Stomach smooth muscle (tissue), 2 donors: ENCODE results near the gene ARPIN.
"Not testable (repeated sequence)": the region's sequence is repeated elsewhere in the genome, so short reads cannot be mapped to it uniquely, and the experiment has no call there.

Experiments used
- H3K27ac ChIP-seq: one replicate; pipeline ENCODE4 v1.7.0; 2013; ENCODE audit warnings: mild to moderate bottlenecking, low read length, inconsistent platforms
- H3K27me3 ChIP-seq, 2 donors: one replicate each; pipeline ENCODE4 v1.7.0; 2013; ENCODE audit warnings: low read length in 2 of 2; ENCODE audit not compliant: insufficient read depth in 2 of 2, control insufficient read depth in 1 of 2
- H3K36me3 ChIP-seq, 2 donors: one replicate each; pipeline ENCODE4 v1.7.0; 2013; ENCODE audit warnings: low read length in 2 of 2; ENCODE audit not compliant: control insufficient read depth in 2 of 2, insufficient read depth in 2 of 2
- H3K4me1 ChIP-seq: one replicate; pipeline ENCODE4 v1.7.0; 2013; ENCODE audit warnings: low read length; ENCODE audit not compliant: control insufficient read depth, insufficient read depth
- H3K4me3 ChIP-seq, 2 donors: one replicate each; pipeline ENCODE4 v1.7.0; 2013; ENCODE audit warnings: low read length in 2 of 2
- H3K9ac ChIP-seq, 2 donors: one replicate each; pipeline ENCODE4 v1.7.0; 2013; ENCODE audit warnings: low read length in 2 of 2, mild to moderate bottlenecking in 1 of 2
- H3K9me3 ChIP-seq, 2 donors: one replicate each; pipeline ENCODE4 v1.7.0; 2013; ENCODE audit warnings: low read length in 2 of 2; ENCODE audit not compliant: control insufficient read depth in 2 of 2
- donor health status: healthy.
- donor health status: Pancreatic carcinoma.

Gene ARPIN

GRCh38 chr15:89877083-89877425 is 35.7 kb downstream of the ARPIN start:
- H3K9ac ChIP-seq = no peak overlapping the region
- peaks cover 16 to 23% of the 10 kb centered on the region in 2 donors for H3K36me3 ChIP-seq
- H3K27ac ChIP-seq = no peak overlapping the region

DNA sequence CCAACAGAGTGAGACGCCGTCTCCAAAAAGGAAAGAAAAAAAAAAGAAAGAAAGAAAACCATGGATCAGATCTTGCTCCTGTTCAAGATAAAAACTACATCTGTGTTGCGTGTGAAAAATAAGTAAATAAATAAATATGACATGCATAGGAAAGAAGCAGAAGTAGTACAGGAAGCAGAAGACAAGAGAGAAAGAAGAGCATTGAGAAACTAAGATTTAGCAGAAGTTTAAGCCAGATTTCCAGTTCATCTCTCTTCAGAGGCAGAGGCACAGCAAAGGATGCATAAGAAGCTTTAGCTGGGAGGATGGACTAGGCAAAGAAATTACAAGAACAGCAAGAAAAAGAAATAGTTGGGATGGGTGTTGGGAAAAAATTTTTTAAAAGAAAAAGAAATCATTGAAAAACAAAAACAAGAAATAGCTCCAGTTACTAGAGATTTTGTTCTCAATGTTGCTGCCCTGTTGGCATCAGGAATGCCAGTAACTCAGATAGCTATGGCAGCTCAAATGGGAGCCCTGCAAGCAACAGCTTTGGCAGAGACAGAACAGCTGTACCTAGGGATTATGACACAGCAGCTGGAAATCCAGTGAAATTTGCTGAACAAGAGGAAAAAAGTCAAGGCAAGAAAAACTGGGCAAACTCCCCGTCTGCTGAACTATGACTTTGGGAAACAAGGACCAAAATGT is 36.2 kb downstream of the ARPIN start:
- Histone ChIP-seq H3K36me3 (peaks cover 16 to 23% of the 10 kb centered on the region in 2 donors), H3K27me3 (no peaks in the 10 kb centered on the region), H3K9me3 (no peaks in the 10 kb centered on the region), H3K4me1 (no peaks in the 10 kb centered on the region), H3K9ac (no peak overlapping the region), H3K4me3 (no peak overlapping the region), H3K27ac (no peak overlapping the region)

More at GRCh38 chr15:89877083-89877425, 35.7 kb downstream of the ARPIN start:
- Histone ChIP-seq H3K4me1 (no peaks in the 10 kb centered on the region), H3K27me3 (no peaks in the 10 kb centered on the region), H3K9me3 (no peaks in the 10 kb centered on the region), H3K4me3 (no peak overlapping the region)

DNA sequence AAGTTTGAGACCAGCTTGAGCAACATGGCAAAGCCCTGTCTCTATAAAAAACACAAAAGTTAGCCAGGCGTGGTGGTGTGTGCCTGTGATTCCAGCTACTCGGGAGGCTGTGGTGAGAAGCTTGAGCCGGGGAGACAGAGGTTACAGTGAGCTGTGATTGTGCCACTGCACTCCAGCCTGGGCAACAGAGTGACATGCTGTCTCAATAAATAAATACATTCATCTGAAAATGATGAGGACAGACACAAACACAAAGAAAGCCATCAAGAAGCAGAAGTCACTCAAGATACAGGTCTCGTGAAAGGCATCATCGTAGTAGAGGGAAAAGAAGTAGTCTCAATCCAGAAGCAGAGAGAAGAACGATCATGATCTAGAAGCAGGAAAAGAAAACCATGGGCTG is 37.0 kb downstream of the ARPIN start:
- no peaks in the 10 kb centered on the region for H3K9me3 ChIP-seq
- H3K4me3 ChIP-seq = no peak overlapping the region
- H3K27ac ChIP-seq = no peak overlapping the region
- no peaks in the 10 kb centered on the region for H3K27me3 ChIP-seq
- H3K36me3 ChIP-seq = peaks cover 15 to 26% of the 10 kb centered on the region in 2 donors
- H3K9ac ChIP-seq = no peak overlapping the region
- no peaks in the 10 kb centered on the region for H3K4me1 ChIP-seq

DNA sequence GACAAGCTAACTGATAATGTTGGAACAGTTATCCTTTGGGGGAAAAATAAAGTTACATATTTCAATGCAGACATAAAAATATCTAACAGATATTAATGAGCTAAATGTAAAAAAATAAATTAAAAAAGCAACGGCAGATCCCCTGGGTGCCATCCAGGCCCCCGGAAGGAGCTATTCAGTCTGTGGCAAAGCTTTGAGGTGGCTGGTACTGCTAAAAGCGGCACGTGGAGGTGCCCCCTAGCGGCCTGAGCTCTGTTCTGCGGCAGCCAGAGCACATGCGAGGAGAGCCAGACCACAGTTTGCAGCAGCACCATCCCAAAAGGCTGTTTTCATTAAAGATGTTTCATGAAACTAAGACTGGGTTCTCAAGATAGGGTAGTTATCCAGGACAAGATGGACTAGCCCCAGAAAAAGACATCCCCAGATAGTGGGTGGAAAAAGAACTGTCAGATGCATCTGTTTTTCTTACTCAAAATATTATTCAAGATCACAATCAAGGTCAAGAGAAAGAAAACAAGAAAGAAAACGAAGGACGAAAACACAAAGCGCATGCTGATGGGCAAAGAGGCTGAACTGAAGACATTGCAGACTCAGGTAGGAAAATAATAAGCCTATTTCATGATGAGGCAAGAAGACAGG is 37.7 kb downstream of the ARPIN start:
- Histone ChIP-seq H3K4me3 (no peak overlapping the region), H3K4me1 (no peaks in the 10 kb centered on the region), H3K27me3 (no peaks in the 10 kb centered on the region), H3K36me3 (peaks cover 22 to 33% of the 10 kb centered on the region in 2 donors), H3K27ac (no peak overlapping the region), H3K9ac (no peak overlapping the region), H3K9me3 (no peaks in the 10 kb centered on the region)

DNA sequence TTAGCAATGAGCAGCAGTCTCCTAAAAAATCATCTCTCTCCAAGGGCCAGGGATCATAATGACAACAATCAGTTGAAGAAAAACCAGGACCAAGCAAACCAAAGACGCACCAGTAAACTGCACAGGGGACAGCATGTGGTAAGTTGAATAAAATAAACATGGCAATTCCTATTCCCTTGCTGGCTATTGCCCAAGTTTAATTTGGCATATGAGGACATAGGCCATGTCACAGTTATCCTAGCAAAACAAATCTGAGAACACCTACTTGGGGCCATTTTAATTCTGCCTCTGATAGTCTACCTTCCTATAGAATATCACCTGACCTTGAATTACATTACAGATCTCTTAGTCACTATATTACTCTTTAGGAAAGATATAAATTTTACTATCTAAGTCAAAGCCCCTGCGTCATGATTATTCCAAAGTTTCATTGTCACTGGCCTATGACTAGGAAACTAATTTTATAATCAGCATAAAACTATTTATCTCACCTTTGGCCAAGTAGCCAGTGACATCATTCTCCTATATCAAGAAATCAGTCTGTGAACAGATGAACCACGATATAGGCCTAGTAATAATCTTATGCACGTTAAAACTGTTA is 42.0 kb downstream of the ARPIN start:
- no peak overlapping the region for H3K9ac ChIP-seq
- no peaks in the 10 kb centered on the region for H3K27me3 ChIP-seq
- no peak overlapping the region for H3K27ac ChIP-seq
- H3K4me3 ChIP-seq = no peak overlapping the region
- H3K36me3 ChIP-seq = peaks cover 22 to 24% of the 10 kb centered on the region in 2 donors
- no peaks in the 10 kb centered on the region for H3K9me3 ChIP-seq
- H3K4me1 ChIP-seq = no peaks in the 10 kb centered on the region

- H3K9ac ChIP-seq = no peak overlapping the region
- H3K9me3 ChIP-seq = no peaks in the 10 kb centered on the region
- no peak overlapping the region for H3K4me3 ChIP-seq
- H3K27ac ChIP-seq = no peak overlapping the region
- peaks cover 20 to 22% of the 10 kb centered on the region in 2 donors for H3K36me3 ChIP-seq
- no peaks in the 10 kb centered on the region for H3K4me1 ChIP-seq
- no peaks in the 10 kb centered on the region for H3K27me3 ChIP-seq
Measured at GRCh38 chr15:89870006-89870405, 42.7 kb downstream of the ARPIN start.

DNA sequence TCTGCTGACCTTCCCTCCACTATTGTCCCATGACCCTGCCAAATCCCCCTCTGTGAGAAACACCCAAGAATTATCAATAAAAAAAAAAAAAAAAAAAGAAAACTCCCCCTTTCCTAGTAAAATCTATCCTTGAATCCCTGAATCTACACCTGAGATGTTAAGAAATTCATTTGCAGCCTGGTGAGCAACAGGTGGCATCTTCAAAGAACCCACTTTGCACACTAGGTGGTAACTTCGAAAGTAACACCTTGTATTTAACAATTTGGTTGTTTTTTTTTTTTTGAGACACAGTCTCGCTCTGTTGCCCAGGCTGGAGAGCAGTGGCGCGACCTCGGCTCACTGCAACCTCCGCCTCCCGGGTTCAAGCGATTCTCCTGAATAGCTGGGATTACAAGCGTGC is 43.3 kb downstream of the ARPIN start:
- not testable (repeated sequence) for H3K27me3 ChIP-seq, H3K4me3 ChIP-seq, H3K9ac ChIP-seq, H3K9me3 ChIP-seq, H3K27ac ChIP-seq, H3K4me1 ChIP-seq
- peaks cover 20 to 22% of the 10 kb centered on the region in 2 donors for H3K36me3 ChIP-seq

- H3K4me3 ChIP-seq = no peak overlapping the region
Measured at GRCh38 chr15:89864958-89865739, 47.6 kb downstream of the ARPIN start.

GRCh38 chr15:89863918-89864317 is 48.8 kb downstream of the ARPIN start:
- Histone ChIP-seq H3K9me3 (no peaks in the 10 kb centered on the region), H3K36me3 (peaks cover 20 to 24% of the 10 kb centered on the region in 2 donors), H3K4me1 (no peaks in the 10 kb centered on the region), H3K27me3 (no peaks in the 10 kb centered on the region), H3K9ac (no peak overlapping the region), H3K27ac (no peak overlapping the region), H3K4me3 (no peak overlapping the region)

More at GRCh38 chr15:89864958-89865739, 47.6 kb downstream of the ARPIN start:
- Histone ChIP-seq H3K9ac (no peak overlapping the region), H3K9me3 (no peaks in the 10 kb centered on the region), H3K36me3 (peaks cover 20 to 25% of the 10 kb centered on the region in 2 donors), H3K27ac (no peak overlapping the region), H3K27me3 (no peaks in the 10 kb centered on the region), H3K4me1 (no peaks in the 10 kb centered on the region)

- no peak overlapping the region for H3K9ac ChIP-seq
- H3K36me3 ChIP-seq = peaks cover 24 to 30% of the 10 kb centered on the region in 2 donors
- H3K9me3 ChIP-seq = no peaks in the 10 kb centered on the region
- H3K27me3 ChIP-seq = no peaks in the 10 kb centered on the region
- no peak overlapping the region for H3K4me3 ChIP-seq
- no peaks in the 10 kb centered on the region for H3K4me1 ChIP-seq
- H3K27ac ChIP-seq = no peak overlapping the region
Measured at GRCh38 chr15:89860891-89861290, 51.9 kb downstream of the ARPIN start.
